Measurements from ENCODE around the gene SDSL.

GRCh38 chr12:113439606-113440030, 17.4 kb downstream of the SDSL start:
- no peak for TF ChIP-seq L3MBTL2 (conservative IDR thresholded peaks at IDR 0.05)
- no peak for TF ChIP-seq SP1 (IDR thresholded peaks at IDR 0.05)
- TF ChIP-seq LEF1 (IDR thresholded peaks at IDR 0.05; ENCODE audit: borderline replicate concordance): no peak
- TF ChIP-seq ARNT (IDR thresholded peaks at IDR 0.05): no peak
- no peak for TF ChIP-seq SUZ12 (IDR thresholded peaks at IDR 0.05)
- TF ChIP-seq, protein P1, sequence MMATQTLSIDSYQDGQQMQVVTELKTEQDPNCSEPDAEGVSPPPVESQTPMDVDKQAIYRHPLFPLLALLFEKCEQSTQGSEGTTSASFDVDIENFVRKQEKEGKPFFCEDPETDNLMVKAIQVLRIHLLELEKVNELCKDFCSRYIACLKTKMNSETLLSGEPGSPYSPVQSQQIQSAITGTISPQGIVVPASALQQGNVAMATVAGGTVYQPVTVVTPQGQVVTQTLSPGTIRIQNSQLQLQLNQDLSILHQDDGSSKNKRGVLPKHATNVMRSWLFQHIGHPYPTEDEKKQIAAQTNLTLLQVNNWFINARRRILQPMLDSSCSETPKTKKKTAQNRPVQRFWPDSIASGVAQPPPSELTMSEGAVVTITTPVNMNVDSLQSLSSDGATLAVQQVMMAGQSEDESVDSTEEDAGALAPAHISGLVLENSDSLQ (IDR thresholded peaks at IDR 0.05): no peak
- TF ChIP-seq FOXM1 (IDR thresholded peaks at IDR 0.05; ENCODE audit: borderline replicate concordance): no peak
- TF ChIP-seq BHLHE40 (IDR thresholded peaks at IDR 0.05; ENCODE audit: borderline replicate concordance): no peak
- TF ChIP-seq NFRKB (IDR thresholded peaks at IDR 0.05): no peak

All from HEK293T (cell line).